H1 (cell line): Measurements from ENCODE around the gene MACROD2. TPM values are rescaled to one million over a fixed set of nuclear protein-coding genes. Genes with fewer than 3 reads are reported as not detected.

Source experiments
- ATF3 ChIP-seq: IDR thresholded peaks from 2 replicates; pipeline ENCODE4 v1.6.1; 2011; ENCODE audit warnings: low read depth, mild to moderate bottlenecking, low read length; ENCODE audit not compliant: insufficient read depth
- BCL11A ChIP-seq, 2 experiments: IDR thresholded peaks; one replicate each; pipeline ENCODE4 v1.6.1; 2011; ENCODE audit warnings: low read depth in 2 of 2, low read length in 2 of 2, mild to moderate bottlenecking in 2 of 2
- CBX5 ChIP-seq: fragments of 300-800, 300-1000 bp; sonication (generic); IDR thresholded peaks from 2 replicates; pipeline ENCODE4 v1.7.1; 2016; ENCODE audit warnings: antibody characterized with exemption, low read length, low read depth
- CHD7 ChIP-seq: fragments of 300-600 bp; sonication (generic); IDR thresholded peaks from 2 replicates; pipeline ENCODE4 v1.7.1; 2012; ENCODE audit warnings: low read length, moderate library complexity, mild to moderate bottlenecking, inconsistent platforms; ENCODE audit not compliant: insufficient replicate concordance
- HDAC2 ChIP-seq, 2 experiments: fragments of 300-600 bp in 1 of 2; sonication (generic) in 1 of 2; IDR thresholded peaks; 2 replicates each; pipeline ENCODE4 v1.6.1; 2011 to 2012; ENCODE audit warnings: low read depth in 2 of 2, low read length in 2 of 2, mild to moderate bottlenecking in 2 of 2, moderate library complexity in 2 of 2, borderline replicate concordance in 1 of 2, inconsistent platforms in 1 of 2
- KDM4A ChIP-seq: IDR thresholded peaks from one replicate; pipeline ENCODE4 v1.7.1; 2012; ENCODE audit warnings: low read depth, mild to moderate bottlenecking, moderate library complexity, low read length, inconsistent platforms; ENCODE audit not compliant: severe bottlenecking
- RFX5 ChIP-seq: IDR thresholded peaks from 2 replicates; pipeline ENCODE4 v1.6.1; 2011; ENCODE audit warnings: low read depth, low read length, improper control_type of control experiment, borderline replicate concordance
- SIN3A ChIP-seq, 2 experiments: IDR thresholded peaks in 1 of 2; conservative IDR thresholded peaks in 1 of 2; 2 replicates each; pipeline ENCODE4 v1.6.1; 2011 to 2012; ENCODE audit warnings: low read length in 2 of 2, improper control_type of control experiment in 1 of 2, low read depth in 1 of 2, mild to moderate bottlenecking in 1 of 2
- SP2 ChIP-seq: IDR thresholded peaks from 2 replicates; pipeline ENCODE4 v1.6.1; 2012; ENCODE audit warnings: mild to moderate bottlenecking, low read length, inconsistent platforms
- SP4 ChIP-seq: IDR thresholded peaks from 2 replicates; pipeline ENCODE4 v1.6.1; 2012; ENCODE audit warnings: low read length, inconsistent platforms
- TAF7 ChIP-seq: optimal IDR thresholded peaks from 2 replicates; pipeline ENCODE3; 2011; ENCODE audit warnings: low read depth, mild to moderate bottlenecking, inconsistent platforms, low read length, moderate library complexity, borderline replicate concordance
- polyA plus RNA-seq, 7 experiments: library from polyadenylated mRNA; depleted of rRNA in 3 of 7; stranded (reverse) in 5 of 7; unstranded in 2 of 7; fragments of >200 nt in 5 of 7; fragments of 200-250 nt in 2 of 7; gene quantifications; 1 replicate in 5 of 7; 2 replicates in 1 of 7; 4 replicates in 1 of 7; pipeline versions ENCODE4 v1.2.1 to v1.2.3, GENCODE V29; 2011 to 2013; ENCODE audit warnings: missing spikeins in 2 of 7, mixed read lengths in 2 of 7
- total RNA-seq: library from RNA; stranded (reverse); fragmentation: NEBNext Ultra II Directional; extraction: Animal tissue kit (Norgen Biotek cat#: 25700); gene quantifications from 2 replicates; pipeline ENCODE4 v1.2.1, GENCODE V29; 2021

Gene MACROD2
- total and polyA plus RNA-seq, 2 of the 8 experiments (the other 6 are each of a cell fraction or from before 2014, with no cell fraction given), result 0.70 to 3.9 TPM

- no peak for TF ChIP-seq CHD7
- no peak for TF ChIP-seq SP2
- TF ChIP-seq RFX5, result no peak
- TF ChIP-seq SIN3A (conservative IDR thresholded peaks at IDR 0.05 in 1 of 2, IDR thresholded peaks at IDR 0.05 in 1 of 2; ENCODE audit: low read depth in 1 of 2, low read length in 2 of 2), result no peak
- TF ChIP-seq TAF7, result no peak
- no peak for TF ChIP-seq SP4
- no peak for TF ChIP-seq BCL11A (IDR thresholded peaks at IDR 0.05; ENCODE audit: low read depth in 2 of 2, low read length in 2 of 2)
- no peak for TF ChIP-seq HDAC2 (IDR thresholded peaks at IDR 0.05; ENCODE audit: borderline replicate concordance in 1 of 2, low read depth in 2 of 2, low read length in 2 of 2)
- no peak for TF ChIP-seq ATF3
- no peak for TF ChIP-seq KDM4A
- TF ChIP-seq CBX5, result no peak
These were observed 1677.9 kb downstream of the MACROD2 start (continued) for GRCh38 chr20:15673206-15673605.
